AG08395 (cell line): ENCODE data around the gene PHKB.

ENCODE experiments used
- DNase-seq: peaks from one replicate; pipeline ENCODE4 v3.0.0; 2012; ENCODE audit warnings: mixed read lengths, low spot score

Gene PHKB

DNA sequence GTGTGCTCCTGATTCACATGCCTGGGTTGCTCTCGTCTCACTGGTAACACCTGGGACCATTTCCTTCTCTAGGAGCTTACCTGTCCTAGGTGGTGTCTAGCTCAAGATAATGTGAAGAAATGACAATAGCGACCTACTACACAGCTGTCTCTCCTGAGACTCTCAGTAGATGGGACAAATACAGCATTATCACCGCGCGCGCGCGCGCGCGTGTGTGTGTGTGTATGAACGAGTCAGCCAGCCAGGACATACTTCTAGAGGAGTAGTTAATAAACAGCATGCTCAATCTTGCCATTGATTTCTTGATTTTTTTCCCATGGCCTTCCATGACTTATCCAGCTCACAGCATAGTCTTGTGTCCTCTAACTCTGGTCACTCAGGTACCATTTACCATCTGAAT is 268.6 kb downstream of the PHKB start:
- DNase-seq, result no peak

DNA sequence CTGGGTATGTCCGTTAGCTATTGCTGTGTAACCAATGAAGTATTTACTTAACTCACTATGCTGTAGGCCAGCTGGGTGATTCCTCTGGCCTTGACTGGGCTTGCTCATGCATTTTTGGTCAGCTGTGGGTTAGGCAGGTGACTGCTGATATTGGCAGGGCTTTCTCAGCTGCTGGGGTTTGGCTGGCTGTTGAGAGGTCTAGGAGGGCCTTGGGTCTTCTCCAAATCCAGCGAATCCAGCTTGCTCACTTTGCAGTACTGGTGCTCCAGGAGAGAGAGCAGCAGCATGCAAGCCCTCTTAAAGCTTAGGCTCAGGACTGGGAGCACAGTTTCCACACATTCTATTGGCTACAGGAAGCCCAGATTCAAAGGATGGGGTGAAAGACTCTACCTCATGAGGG is 270.1 kb downstream of the PHKB start:
- DNase-seq, result peak; percentile 76

DNA sequence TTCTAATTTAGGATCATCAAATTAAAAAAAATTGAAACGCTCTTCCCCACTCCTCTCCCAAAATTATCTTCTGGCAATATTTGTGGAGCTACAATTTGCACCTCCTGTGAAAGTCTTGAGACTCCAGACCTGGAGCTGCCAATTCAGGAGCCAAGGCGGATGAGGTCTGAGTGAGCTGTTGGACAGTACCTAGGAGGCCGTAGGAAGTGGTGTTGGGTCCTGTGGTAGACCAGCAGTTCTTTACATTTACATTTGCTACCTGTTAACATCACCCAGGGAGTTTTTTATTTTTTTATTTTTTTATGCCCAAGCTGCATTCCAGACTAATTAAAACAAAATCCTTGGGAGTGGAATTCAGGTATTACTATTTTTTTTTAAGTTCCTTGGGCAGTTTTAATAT is 271.0 kb downstream of the PHKB start:
- DNase-seq, result no peak

DNA sequence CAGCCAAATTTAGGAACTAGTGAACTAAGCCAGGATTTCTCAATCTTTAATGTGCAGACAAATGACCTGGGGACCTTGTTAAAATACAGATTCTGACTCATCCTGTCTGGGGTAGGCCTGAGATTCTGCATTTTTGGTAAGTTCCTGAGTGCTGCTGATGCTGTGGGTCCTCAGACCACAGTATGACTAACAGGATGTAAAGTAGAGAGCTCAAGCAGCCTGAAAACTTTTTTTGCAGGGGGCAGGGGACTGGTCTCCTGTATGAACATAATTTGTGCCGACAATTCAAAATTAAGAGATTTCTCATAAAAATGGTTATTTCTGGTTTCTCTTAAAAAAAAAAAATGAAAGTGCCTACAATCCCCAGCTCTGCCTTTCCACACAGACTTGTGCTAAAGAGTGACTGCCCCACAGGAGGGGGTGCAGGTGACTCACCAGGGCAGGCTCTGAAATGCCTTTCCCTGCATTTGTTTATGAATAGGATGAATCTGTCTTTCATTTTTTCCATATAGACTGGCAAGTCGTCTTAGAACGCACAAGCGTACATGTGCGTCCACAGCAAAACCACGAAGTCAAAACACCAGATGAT is 271.5 kb downstream of the PHKB start:
- peak; percentile 77 for DNase-seq

DNA sequence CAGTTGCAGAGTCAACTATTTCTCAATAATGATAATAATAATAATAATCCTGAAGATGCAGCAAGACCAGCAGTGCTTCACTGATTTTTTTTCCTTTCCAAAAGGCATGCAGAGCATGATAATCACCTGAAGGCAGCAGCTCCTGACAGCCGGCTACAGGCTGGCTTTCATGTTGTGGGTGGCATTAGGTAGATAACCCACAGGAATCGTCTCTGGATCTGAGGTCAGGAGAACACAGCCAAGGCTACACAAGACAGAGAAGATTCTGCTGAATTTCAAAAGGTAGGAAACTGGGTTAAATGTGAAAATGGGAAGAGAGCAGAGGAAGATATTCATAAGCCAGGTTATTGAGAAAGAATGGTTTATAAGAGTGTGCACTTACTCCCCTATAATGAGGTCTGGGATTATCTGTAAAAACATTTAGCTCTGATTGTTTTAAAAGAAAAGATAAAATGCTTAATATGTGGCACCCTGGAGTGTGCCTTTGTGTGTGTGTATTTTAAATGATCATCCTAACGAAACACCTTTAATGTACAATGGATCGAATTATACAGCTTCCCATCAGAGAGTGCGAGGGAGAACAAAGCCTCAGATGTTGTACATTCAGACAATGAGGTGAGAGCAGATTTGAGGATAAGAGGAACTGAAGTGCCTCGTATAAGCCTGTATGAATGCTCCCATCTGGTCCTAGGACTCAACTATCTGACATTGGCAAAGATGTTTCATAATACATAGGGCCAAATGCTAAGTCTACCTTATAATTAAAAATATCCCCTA is 273.1 kb downstream of the PHKB start:
- no peak for DNase-seq

DNA sequence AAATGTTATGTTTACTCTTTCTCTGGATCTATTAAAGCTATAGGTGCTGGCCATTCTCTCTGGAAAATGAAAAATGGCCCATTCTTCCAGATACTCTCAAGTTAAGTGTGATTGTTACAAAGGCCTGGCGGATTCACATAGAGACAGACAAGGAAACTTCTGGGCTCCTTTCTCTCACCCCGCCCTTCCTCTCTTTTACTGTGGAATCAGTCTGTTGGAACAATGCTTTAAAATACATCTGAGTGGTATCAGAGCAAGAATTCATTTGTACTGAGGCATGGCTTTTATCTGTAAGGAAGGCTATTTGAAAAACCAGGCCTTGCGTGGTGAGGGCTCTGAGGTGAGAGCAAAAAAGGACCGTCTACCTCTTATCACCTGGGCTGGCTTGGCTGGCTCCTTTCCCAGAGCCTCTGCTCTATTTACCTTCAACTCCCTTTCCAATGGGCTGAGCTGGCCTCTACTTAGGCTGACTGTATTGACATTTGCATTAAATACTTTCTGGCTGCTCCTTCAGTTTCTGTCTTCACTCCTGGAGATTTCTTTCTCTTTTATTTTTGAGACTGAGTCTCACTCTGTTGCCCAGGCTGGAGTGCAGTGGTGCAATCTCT is 274.0 kb downstream of the PHKB start:
- no peak for DNase-seq

DNA sequence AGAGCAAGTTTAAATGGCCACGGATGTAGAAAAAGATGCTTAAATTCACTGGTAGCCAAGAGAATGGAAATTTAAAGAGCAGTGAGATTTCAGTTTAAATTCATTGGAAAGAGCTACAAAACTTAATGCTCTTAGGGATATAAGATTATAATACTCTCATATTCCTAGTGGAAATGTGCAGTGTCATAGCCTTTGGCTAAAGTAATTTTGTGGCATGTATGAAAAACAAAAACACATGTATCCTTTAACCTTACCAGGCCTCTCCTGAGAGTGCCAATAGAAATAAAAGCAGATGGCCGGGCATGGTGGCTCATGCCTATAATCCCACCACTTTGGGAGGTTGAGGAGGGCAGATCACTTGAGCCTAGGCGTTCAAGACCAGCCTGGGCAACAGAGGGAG is 289.2 kb downstream of the PHKB start:
- no peak for DNase-seq
